GM23338 (cell line): Measurements from ENCODE around the gene PBXIP1. TPM values are rescaled to one million over a fixed set of nuclear protein-coding genes. Genes with fewer than 3 reads are reported as not detected.

Experiments used
- ATAC-seq: fragments of 200-7000 bp; cut with Tn5 transposase; 3 replicates; pipeline ENCODE4 v1.9.1; 2020
- DNase-seq: peaks from one replicate; pipeline ENCODE4 v3.0.0-alpha.2; 2015; ENCODE audit warnings: low spot score
- H2AFZ ChIP-seq: fragments of 200-600 bp; sonication (generic); 2 replicates; pipeline ENCODE4 v1.8.0; 2016; ENCODE audit warnings: antibody characterized with exemption, mild to moderate bottlenecking, moderate library complexity
- H3F3A ChIP-seq: fragments of 200-600 bp; sonication (generic); replicated peaks from 2 replicates; pipeline ENCODE4 v1.8.0; 2017; ENCODE audit warnings: antibody characterized with exemption, mixed run types, low read depth
- H3K27ac ChIP-seq: fragments of 200-600 bp; sonication (generic); 2 replicates; pipeline ENCODE4 v1.6.1; 2016; ENCODE audit warnings: low read depth
- H3K27me3 ChIP-seq: fragments of 200-600 bp; sonication (generic); 2 replicates; pipeline ENCODE4 v1.8.0; 2016; ENCODE audit warnings: mild to moderate bottlenecking, mixed run types, moderate library complexity; ENCODE audit not compliant: insufficient read depth
- H3K36me3 ChIP-seq: fragments of 200-600 bp; sonication (generic); 2 replicates; pipeline ENCODE4 v1.8.0; 2016; ENCODE audit warnings: mild to moderate bottlenecking; ENCODE audit not compliant: insufficient read depth
- H3K4me1 ChIP-seq: fragments of 200-600 bp; sonication (generic); 2 replicates; pipeline ENCODE4 v1.8.0; 2016; ENCODE audit warnings: mild to moderate bottlenecking, moderate library complexity; ENCODE audit not compliant: insufficient read depth
- H3K4me2 ChIP-seq: fragments of 200-600 bp; sonication (generic); 2 replicates; pipeline ENCODE4 v1.7.1; 2017; ENCODE audit warnings: mixed run types
- H3K4me3 ChIP-seq: fragments of 200-600 bp; sonication (generic); 2 replicates; pipeline ENCODE4 v1.6.1; 2016; ENCODE audit warnings: mixed run types
- H3K79me2 ChIP-seq: fragments of 200-600 bp; sonication (generic); replicated peaks from 2 replicates; pipeline ENCODE4 v1.8.0; 2017; ENCODE audit warnings: mild to moderate bottlenecking; ENCODE audit not compliant: insufficient read depth
- H3K9me2 ChIP-seq: fragments of 200-600 bp; sonication (generic); 2 replicates; pipeline ENCODE4 v1.8.0; 2017; ENCODE audit not compliant: insufficient read depth
- H4K20me1 ChIP-seq: fragments of 200-600 bp; sonication (generic); replicated peaks from 2 replicates; pipeline ENCODE4 v1.8.0; 2017; ENCODE audit warnings: mild to moderate bottlenecking; ENCODE audit not compliant: insufficient read depth
- H3K27ac Mint-ChIP-seq: 2 replicates; pipeline ENCODE4 v1.8.0; 2020; ENCODE audit warnings: inconsistent platforms, mild to moderate bottlenecking, moderate library complexity, mixed read lengths
- H3K27me3 Mint-ChIP-seq: 3 replicates; pipeline ENCODE4 v1.8.0; 2022; ENCODE audit warnings: low read depth, mild to moderate bottlenecking, moderate library complexity, mixed read lengths, inconsistent platforms; ENCODE audit not compliant: insufficient read depth, poor library complexity
- H3K36me3 Mint-ChIP-seq: 3 replicates; pipeline ENCODE4 v1.8.0; 2021; ENCODE audit warnings: low read depth, mild to moderate bottlenecking, inconsistent platforms, moderate library complexity, mixed read lengths
- H3K4me1 Mint-ChIP-seq: 3 replicates; pipeline ENCODE4 v1.8.0; 2020; ENCODE audit warnings: mild to moderate bottlenecking, inconsistent platforms, mixed read lengths
- H3K4me3 Mint-ChIP-seq: 3 replicates; pipeline ENCODE4 v1.8.0; 2021; ENCODE audit warnings: moderate library complexity, mild to moderate bottlenecking, inconsistent platforms, mixed read lengths
- H3K9me3 Mint-ChIP-seq: 3 replicates; pipeline ENCODE4 v1.8.0; 2020; ENCODE audit warnings: moderate library complexity, mild to moderate bottlenecking, inconsistent platforms, mixed read lengths
- CTCF ChIP-seq, 2 experiments: fragments of 200-600 bp in 1 of 2; sonication (generic) in 1 of 2; conservative IDR thresholded peaks; 2 replicates each; pipeline versions ENCODE4 v1.5.1 to v1.6.1; 2016 to 2017; ENCODE audit warnings: antibody characterized with exemption in 2 of 2, low read depth in 2 of 2, mild to moderate bottlenecking in 2 of 2, moderate library complexity in 1 of 2
- EZH2 ChIP-seq: fragments of 200-600 bp; sonication (generic); IDR thresholded peaks from one replicate; pipeline ENCODE4 v1.8.0; 2017; ENCODE audit warnings: antibody characterized with exemption, mild to moderate bottlenecking, low read depth; ENCODE audit not compliant: unreplicated experiment
- EZH2phosphoT487 ChIP-seq: fragments of 200-600 bp; sonication (generic); IDR thresholded peaks from one replicate; pipeline ENCODE4 v1.8.1; 2018; ENCODE audit warnings: antibody characterized with exemption; ENCODE audit not compliant: unreplicated experiment
- NANOG ChIP-seq: IDR thresholded peaks from 2 replicates; pipeline ENCODE4 v1.6.1; 2016; ENCODE audit warnings: antibody characterized with exemption, borderline replicate concordance
- REST ChIP-seq: IDR thresholded peaks from one replicate; pipeline ENCODE4 v1.6.1; 2018; ENCODE audit warnings: antibody characterized with exemption; ENCODE audit not compliant: unreplicated experiment
- STAT1 ChIP-seq: IDR thresholded peaks from one replicate; pipeline ENCODE4 v1.6.1; 2016; ENCODE audit warnings: antibody characterized with exemption; ENCODE audit not compliant: unreplicated experiment
- ZNF331 ChIP-seq: fragments of 250-450 bp; sonication (Bioruptor Pico); IDR thresholded peaks from 2 replicates; pipeline ENCODE4 v1.5.0; 2020; ENCODE audit warnings: low read depth, mild to moderate bottlenecking, moderate library complexity
- ZNF462 ChIP-seq: fragments of 250-450 bp; sonication (Bioruptor Pico); IDR thresholded peaks from 2 replicates; pipeline ENCODE4 v1.5.0; 2020; ENCODE audit warnings: mild to moderate bottlenecking, moderate library complexity
- polyA plus RNA-seq: library from polyadenylated mRNA; unstranded; fragments of >200 nt; fragmentation: Nextera tagmentation; extraction: Ambion mirVana; gene quantifications from 2 replicates; pipeline ENCODE4 v1.2.1, GENCODE V29; 2016
- total RNA-seq: library from RNA; depleted of rRNA; stranded (reverse); fragments of >200 nt; shearing (Covaris generic); gene quantifications from 2 replicates; pipeline ENCODE4 v1.2.3, GENCODE V29; 2014

PBXIP1 gene
- total and polyA plus RNA-seq, 2 experiments from 2014 or later: 7.0 to 31.8 TPM

GRCh38 chr1:154926201-154926600, 29.7 kb downstream of the PBXIP1 start (continued):
- TF ChIP-seq CTCF (conservative IDR thresholded peaks at IDR 0.05; ENCODE audit: low read depth in 2 of 2) (no peak), EZH2 (no peak)

GRCh38 chr1:154925335-154926170, 30.3 kb downstream of the PBXIP1 start:
- Mint-ChIP-seq H3K27me3 (peaks cover 5% of the 10 kb centered on the region), H3K4me3 (no peak overlapping the region), H3K4me1 (no peaks in the 10 kb centered on the region), H3K9me3 (no peaks in the 10 kb centered on the region), H3K27ac (no peak overlapping the region), H3K36me3 (peaks cover 23% of the 10 kb centered on the region)
- no peaks in the 10 kb centered on the region for H3K27me3 ChIP-seq
- no peak overlapping the region for H3K27ac ChIP-seq
- H3K4me2 ChIP-seq: no peak overlapping the region
- no peaks in the 10 kb centered on the region for H3F3A ChIP-seq
- H3K4me3 ChIP-seq: no peak overlapping the region
- no peaks in the 10 kb centered on the region for H3K9me2 ChIP-seq
- ATAC-seq: no peak
- no peak overlapping the region for H2AFZ ChIP-seq
- DNase-seq: no peak
- no peaks in the 10 kb centered on the region for H3K4me1 ChIP-seq
- H4K20me1 ChIP-seq: no peaks in the 10 kb centered on the region; the same call in 1 of the 2 replicates
- no peaks in the 10 kb centered on the region for H3K36me3 ChIP-seq
- H3K79me2 ChIP-seq: no peaks in the 10 kb centered on the region
- TF ChIP-seq EZH2 (no peak), REST (no peak), STAT1 (no peak), ZNF331 (CRISPR knock-in tag) (no peak), ZNF462 (no peak), CTCF (conservative IDR thresholded peaks at IDR 0.05; ENCODE audit: low read depth in 2 of 2) (no peak), NANOG (no peak), EZH2phosphoT487 (no peak)
